HEK293 (cell line): ENCODE data around the gene ZSWIM2.

Source experiments
- CTCF ChIA-PET: fragments of 350-600 bp; formaldehyde crosslinking; extraction: SDS; loops from one replicate; lab custom pipeline; 2021; ENCODE audit warnings: antibody characterized with exemption; lab: Yijun Ruan, JAX
- POLR2A ChIA-PET: fragments of 300-600 bp; formaldehyde crosslinking; extraction: SDS; loops from one replicate; lab custom pipeline; 2020; ENCODE audit warnings: antibody characterized with exemption, inconsistent platforms; lab: Yijun Ruan, JAX
- H3K27ac ChIP-seq: fragments of 200-500 bp; sonication (Bioruptor generic); 2 replicates; pipeline ENCODE4 v1.5.1; 2014; ENCODE audit warnings: low read depth, low read length, control low read depth, inconsistent platforms; ENCODE audit errors: extremely low read depth
- H3K36me3 ChIP-seq, 2 experiments: fragments of 200-500 bp in 1 of 2; sonication (Bioruptor generic) in 1 of 2; 1 replicate in 1 of 2; 2 replicates in 1 of 2; pipeline ENCODE4 v1.5.1; 2014 to 2017; ENCODE audit warnings: inconsistent platforms in 2 of 2, low read length in 2 of 2; ENCODE audit not compliant: control insufficient read depth in 2 of 2, insufficient read depth in 1 of 2
- H3K4me1 ChIP-seq: fragments of 200-500 bp; sonication (Bioruptor generic); 2 replicates; pipeline ENCODE4 v1.5.1; 2014; ENCODE audit warnings: mild to moderate bottlenecking, low read length, inconsistent platforms; ENCODE audit not compliant: control insufficient read depth, insufficient read depth
- H3K4me3 ChIP-seq: 2 replicates; pipeline ENCODE4 v1.5.1; 2011; ENCODE audit warnings: low read depth, mild to moderate bottlenecking, control low read depth, low read length, moderate library complexity
- H3K9me3 ChIP-seq: fragments of 200-500 bp; sonication (Bioruptor generic); 2 replicates; pipeline ENCODE4 v1.5.1; 2014; ENCODE audit warnings: low read depth, low read length, inconsistent platforms; ENCODE audit not compliant: control insufficient read depth, insufficient read depth
- GLI2 ChIP-seq: fragments of 450-650 bp; formaldehyde crosslinking; IDR thresholded peaks from 2 replicates; pipeline ENCODE4; 2017; ENCODE audit warnings: missing biosample characterization, missing genetic modification characterization, low read depth, borderline replicate concordance
- GLIS2 ChIP-seq: fragments of 450-650 bp; formaldehyde crosslinking; IDR thresholded peaks from 2 replicates; pipeline ENCODE4 v1.5.1; 2016; ENCODE audit warnings: missing biosample characterization, missing genetic modification characterization
- HOXA7 ChIP-seq: sonication (generic); formaldehyde crosslinking; IDR thresholded peaks from 2 replicates; pipeline ENCODE4 v1.8.1; 2022; ENCODE audit warnings: missing genetic modification reagents, borderline replicate concordance
- KLF7 ChIP-seq: fragments of 450-650 bp; formaldehyde crosslinking; IDR thresholded peaks from 2 replicates; pipeline ENCODE4 v1.5.1; 2016; ENCODE audit warnings: missing biosample characterization, missing genetic modification characterization, borderline replicate concordance
- RBAK ChIP-seq: fragments of 450-650 bp; formaldehyde crosslinking; IDR thresholded peaks from 2 replicates; pipeline ENCODE4 v1.5.1; 2016; ENCODE audit warnings: missing biosample characterization, missing genetic modification characterization
- SCRT1 ChIP-seq: fragments of 450-650 bp; formaldehyde crosslinking; IDR thresholded peaks from 2 replicates; pipeline ENCODE4 v1.5.1; 2016; ENCODE audit warnings: missing biosample characterization, missing genetic modification characterization, borderline replicate concordance
- ZBTB1 ChIP-seq: fragments of 450-650 bp; formaldehyde crosslinking; IDR thresholded peaks from 2 replicates; pipeline ENCODE4 v1.5.1; 2016; ENCODE audit warnings: missing biosample characterization, missing genetic modification characterization
- ZBTB21 ChIP-seq: fragments of 450-650 bp; formaldehyde crosslinking; IDR thresholded peaks from 2 replicates; pipeline ENCODE4 v1.5.1; 2017; ENCODE audit warnings: missing biosample characterization, missing genetic modification characterization
- ZFP41 ChIP-seq: fragments of 450-650 bp; formaldehyde crosslinking; IDR thresholded peaks from 2 replicates; pipeline ENCODE4 v1.5.1; 2016; ENCODE audit warnings: missing biosample characterization, missing genetic modification characterization, borderline replicate concordance
- ZNF157 ChIP-seq: fragments of 450-650 bp; formaldehyde crosslinking; IDR thresholded peaks from 2 replicates; pipeline ENCODE4 v1.5.1; 2016; ENCODE audit warnings: missing biosample characterization, missing genetic modification characterization
- ZNF2 ChIP-seq: fragments of 450-650 bp; formaldehyde crosslinking; IDR thresholded peaks from 2 replicates; pipeline ENCODE4 v1.5.1; 2016; ENCODE audit warnings: missing biosample characterization, missing genetic modification characterization
- ZNF529 ChIP-seq: fragments of 450-650 bp; formaldehyde crosslinking; IDR thresholded peaks from 2 replicates; pipeline ENCODE4 v1.5.1; 2017; ENCODE audit warnings: missing genetic modification characterization, missing biosample characterization; ENCODE audit not compliant: insufficient replicate concordance
- ZNF600 ChIP-seq: fragments of 450-650 bp; formaldehyde crosslinking; IDR thresholded peaks from 2 replicates; pipeline ENCODE4 v1.5.1; 2016; ENCODE audit warnings: missing biosample characterization, missing genetic modification characterization
- ZNF610 ChIP-seq: fragments of 450-650 bp; formaldehyde crosslinking; IDR thresholded peaks from 2 replicates; pipeline ENCODE4 v1.5.1; 2016; ENCODE audit warnings: missing biosample characterization, missing genetic modification characterization, borderline replicate concordance
- ZNF654 ChIP-seq: fragments of 450-650 bp; formaldehyde crosslinking; IDR thresholded peaks from 2 replicates; pipeline ENCODE4 v1.5.1; 2016; ENCODE audit warnings: low read depth, missing biosample characterization, missing genetic modification characterization
- ZNF677 ChIP-seq: fragments of 450-650 bp; IDR thresholded peaks from 2 replicates; pipeline ENCODE4 v1.5.0; 2018; ENCODE audit warnings: missing biosample characterization, mild to moderate bottlenecking, missing genetic modification characterization, moderate library complexity
- ZSCAN16 ChIP-seq: fragments of 450-650 bp; formaldehyde crosslinking; IDR thresholded peaks from 2 replicates; pipeline ENCODE4 v1.5.1; 2016; ENCODE audit warnings: missing biosample characterization, missing genetic modification characterization
- TF ChIP-seq, protein P1 (sequence below): fragments of 450-650 bp; formaldehyde crosslinking; IDR thresholded peaks from 2 replicates; pipeline ENCODE4 v1.5.1; 2016; ENCODE audit warnings: missing biosample characterization, missing genetic modification characterization, low read depth
- TF ChIP-seq, protein P2 (sequence below): fragments of 450-650 bp; formaldehyde crosslinking; IDR thresholded peaks from 2 replicates; pipeline ENCODE4 v1.5.1; 2017; ENCODE audit warnings: missing biosample characterization, missing genetic modification characterization
- TF ChIP-seq, protein P3 (sequence below): fragments of 450-650 bp; formaldehyde crosslinking; IDR thresholded peaks from 2 replicates; pipeline ENCODE4 v1.5.1; 2016; ENCODE audit warnings: missing biosample characterization, missing genetic modification characterization
- TF ChIP-seq, protein P4 (sequence below): fragments of 450-650 bp; formaldehyde crosslinking; IDR thresholded peaks from 2 replicates; pipeline ENCODE4 v1.5.1; 2017; ENCODE audit warnings: missing biosample characterization, mild to moderate bottlenecking, missing genetic modification characterization, moderate library complexity

The ZSWIM2 gene

DNA sequence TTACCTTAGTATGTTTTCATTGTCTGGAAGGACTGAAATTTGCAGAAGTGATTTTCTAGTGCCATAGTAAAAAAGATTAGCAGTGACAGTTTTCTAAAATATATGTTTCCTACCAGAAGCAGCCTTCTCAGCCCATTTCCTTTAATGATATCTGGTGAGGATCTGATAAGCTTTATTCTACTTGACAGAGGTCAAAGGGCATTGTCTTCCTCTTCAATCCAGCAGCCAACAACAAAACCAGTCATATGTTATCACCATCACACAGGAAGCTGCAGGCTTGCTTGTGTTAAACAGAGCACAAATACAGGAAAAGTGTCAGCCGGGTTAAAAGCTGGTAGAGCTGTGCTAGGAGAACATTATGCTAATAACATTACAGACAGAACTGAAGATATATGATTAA is 35.6 kb upstream of the ZSWIM2 start:
- TF ChIP-seq KLF7 (tag by site-specific recombination), result no peak
- TF ChIP-seq GLIS2 (tag by site-specific recombination), result no peak
- no peak for TF ChIP-seq ZFP41 (tag by site-specific recombination)
- TF ChIP-seq ZNF157 (tag by site-specific recombination), result no peak
- TF ChIP-seq, protein P1, sequence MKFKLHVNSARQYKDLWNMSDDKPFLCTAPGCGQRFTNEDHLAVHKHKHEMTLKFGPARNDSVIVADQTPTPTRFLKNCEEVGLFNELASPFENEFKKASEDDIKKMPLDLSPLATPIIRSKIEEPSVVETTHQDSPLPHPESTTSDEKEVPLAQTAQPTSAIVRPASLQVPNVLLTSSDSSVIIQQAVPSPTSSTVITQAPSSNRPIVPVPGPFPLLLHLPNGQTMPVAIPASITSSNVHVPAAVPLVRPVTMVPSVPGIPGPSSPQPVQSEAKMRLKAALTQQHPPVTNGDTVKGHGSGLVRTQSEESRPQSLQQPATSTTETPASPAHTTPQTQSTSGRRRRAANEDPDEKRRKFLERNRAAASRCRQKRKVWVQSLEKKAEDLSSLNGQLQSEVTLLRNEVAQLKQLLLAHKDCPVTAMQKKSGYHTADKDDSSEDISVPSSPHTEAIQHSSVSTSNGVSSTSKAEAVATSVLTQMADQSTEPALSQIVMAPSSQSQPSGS (tag by site-specific recombination), result no peak
- TF ChIP-seq ZBTB21 (tag by site-specific recombination), result no peak
- TF ChIP-seq ZSCAN16 (tag by site-specific recombination), result no peak
- no peak for TF ChIP-seq ZNF2 (tag by site-specific recombination)
- no peak for TF ChIP-seq RBAK (tag by site-specific recombination)
- no peak for TF ChIP-seq ZBTB1
- no peak for TF ChIP-seq ZNF600 (tag by site-specific recombination)
- no peak for TF ChIP-seq ZNF529 (tag by site-specific recombination)
- no peak for TF ChIP-seq SCRT1
- no peak for TF ChIP-seq HOXA7 (CRISPR knock-in tag)
- TF ChIP-seq, protein P2, sequence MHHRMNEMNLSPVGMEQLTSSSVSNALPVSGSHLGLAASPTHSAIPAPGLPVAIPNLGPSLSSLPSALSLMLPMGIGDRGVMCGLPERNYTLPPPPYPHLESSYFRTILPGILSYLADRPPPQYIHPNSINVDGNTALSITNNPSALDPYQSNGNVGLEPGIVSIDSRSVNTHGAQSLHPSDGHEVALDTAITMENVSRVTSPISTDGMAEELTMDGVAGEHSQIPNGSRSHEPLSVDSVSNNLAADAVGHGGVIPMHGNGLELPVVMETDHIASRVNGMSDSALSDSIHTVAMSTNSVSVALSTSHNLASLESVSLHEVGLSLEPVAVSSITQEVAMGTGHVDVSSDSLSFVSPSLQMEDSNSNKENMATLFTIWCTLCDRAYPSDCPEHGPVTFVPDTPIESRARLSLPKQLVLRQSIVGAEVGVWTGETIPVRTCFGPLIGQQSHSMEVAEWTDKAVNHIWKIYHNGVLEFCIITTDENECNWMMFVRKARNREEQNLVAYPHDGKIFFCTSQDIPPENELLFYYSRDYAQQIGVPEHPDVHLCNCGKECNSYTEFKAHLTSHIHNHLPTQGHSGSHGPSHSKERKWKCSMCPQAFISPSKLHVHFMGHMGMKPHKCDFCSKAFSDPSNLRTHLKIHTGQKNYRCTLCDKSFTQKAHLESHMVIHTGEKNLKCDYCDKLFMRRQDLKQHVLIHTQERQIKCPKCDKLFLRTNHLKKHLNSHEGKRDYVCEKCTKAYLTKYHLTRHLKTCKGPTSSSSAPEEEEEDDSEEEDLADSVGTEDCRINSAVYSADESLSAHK, result no peak
- TF ChIP-seq ZNF654, result no peak
- TF ChIP-seq ZNF610 (tag by site-specific recombination), result no peak
- TF ChIP-seq GLI2 (tag by site-specific recombination), result no peak
- TF ChIP-seq, protein P3, sequence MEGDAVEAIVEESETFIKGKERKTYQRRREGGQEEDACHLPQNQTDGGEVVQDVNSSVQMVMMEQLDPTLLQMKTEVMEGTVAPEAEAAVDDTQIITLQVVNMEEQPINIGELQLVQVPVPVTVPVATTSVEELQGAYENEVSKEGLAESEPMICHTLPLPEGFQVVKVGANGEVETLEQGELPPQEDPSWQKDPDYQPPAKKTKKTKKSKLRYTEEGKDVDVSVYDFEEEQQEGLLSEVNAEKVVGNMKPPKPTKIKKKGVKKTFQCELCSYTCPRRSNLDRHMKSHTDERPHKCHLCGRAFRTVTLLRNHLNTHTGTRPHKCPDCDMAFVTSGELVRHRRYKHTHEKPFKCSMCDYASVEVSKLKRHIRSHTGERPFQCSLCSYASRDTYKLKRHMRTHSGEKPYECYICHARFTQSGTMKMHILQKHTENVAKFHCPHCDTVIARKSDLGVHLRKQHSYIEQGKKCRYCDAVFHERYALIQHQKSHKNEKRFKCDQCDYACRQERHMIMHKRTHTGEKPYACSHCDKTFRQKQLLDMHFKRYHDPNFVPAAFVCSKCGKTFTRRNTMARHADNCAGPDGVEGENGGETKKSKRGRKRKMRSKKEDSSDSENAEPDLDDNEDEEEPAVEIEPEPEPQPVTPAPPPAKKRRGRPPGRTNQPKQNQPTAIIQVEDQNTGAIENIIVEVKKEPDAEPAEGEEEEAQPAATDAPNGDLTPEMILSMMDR (tag by site-specific recombination), result no peak
- ChIA-PET POLR2A (no interaction called here), CTCF (no interaction called here)
- Histone ChIP-seq H3K4me1 (no peaks in the 10 kb centered on the region), H3K36me3 (no peaks in the 10 kb centered on the region), H3K9me3 (no peaks in the 10 kb centered on the region), H3K27ac (no peak overlapping the region), H3K4me3 (no peak overlapping the region)

DNA sequence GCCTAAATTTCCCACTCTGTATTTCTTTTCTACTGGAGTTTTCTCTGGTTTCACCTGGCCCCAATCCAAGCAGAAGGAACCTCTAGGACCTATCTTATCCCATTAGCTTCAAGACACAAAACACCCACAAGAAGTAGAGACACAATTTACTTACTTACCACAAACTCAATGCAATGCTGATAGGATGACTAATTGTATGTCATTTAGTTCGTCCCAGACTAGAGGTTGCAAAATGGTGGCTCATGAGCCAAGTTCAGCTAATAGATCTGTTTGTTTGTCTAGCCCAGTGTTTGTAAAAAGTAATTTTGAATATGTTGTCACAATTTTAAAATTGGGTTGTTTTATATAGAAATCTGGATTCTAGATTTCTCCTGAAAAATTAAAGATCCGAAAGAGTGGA is 34.7 kb upstream of the ZSWIM2 start:
- Histone ChIP-seq H3K4me3 (no peak overlapping the region), H3K4me1 (no peaks in the 10 kb centered on the region), H3K27ac (no peak overlapping the region), H3K36me3 (no peaks in the 10 kb centered on the region), H3K9me3 (no peaks in the 10 kb centered on the region)
- ChIA-PET CTCF (interaction anchor here (1.8 kb wide), 1 partner anchor 21 kb away, joined by 5 read pairs; no protein-coding TSS in a partner anchor), POLR2A (no interaction called here)
- TF ChIP-seq ZNF677 (tag by site-specific recombination), result no peak
- TF ChIP-seq, protein P4, sequence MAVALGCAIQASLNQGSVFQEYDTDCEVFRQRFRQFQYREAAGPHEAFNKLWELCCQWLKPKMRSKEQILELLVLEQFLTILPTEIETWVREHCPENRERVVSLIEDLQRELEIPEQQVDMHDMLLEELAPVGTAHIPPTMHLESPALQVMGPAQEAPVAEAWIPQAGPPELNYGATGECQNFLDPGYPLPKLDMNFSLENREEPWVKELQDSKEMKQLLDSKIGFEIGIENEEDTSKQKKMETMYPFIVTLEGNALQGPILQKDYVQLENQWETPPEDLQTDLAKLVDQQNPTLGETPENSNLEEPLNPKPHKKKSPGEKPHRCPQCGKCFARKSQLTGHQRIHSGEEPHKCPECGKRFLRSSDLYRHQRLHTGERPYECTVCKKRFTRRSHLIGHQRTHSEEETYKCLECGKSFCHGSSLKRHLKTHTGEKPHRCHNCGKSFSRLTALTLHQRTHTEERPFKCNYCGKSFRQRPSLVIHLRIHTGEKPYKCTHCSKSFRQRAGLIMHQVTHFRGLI, result no peak
